ENCODE data around the gene BCKDHB. TPM values are rescaled to one million over a fixed set of nuclear protein-coding genes. Genes with fewer than 3 reads are reported as not detected.
"Not testable (repeated sequence)": the region's sequence is repeated elsewhere in the genome, so short reads cannot be mapped to it uniquely, and the experiment has no call there.

BCKDHB gene
- total RNA-seq, 6 experiments from 2014 or later: 16.7 to 20.2 (median 18.7) TPM

DNA sequence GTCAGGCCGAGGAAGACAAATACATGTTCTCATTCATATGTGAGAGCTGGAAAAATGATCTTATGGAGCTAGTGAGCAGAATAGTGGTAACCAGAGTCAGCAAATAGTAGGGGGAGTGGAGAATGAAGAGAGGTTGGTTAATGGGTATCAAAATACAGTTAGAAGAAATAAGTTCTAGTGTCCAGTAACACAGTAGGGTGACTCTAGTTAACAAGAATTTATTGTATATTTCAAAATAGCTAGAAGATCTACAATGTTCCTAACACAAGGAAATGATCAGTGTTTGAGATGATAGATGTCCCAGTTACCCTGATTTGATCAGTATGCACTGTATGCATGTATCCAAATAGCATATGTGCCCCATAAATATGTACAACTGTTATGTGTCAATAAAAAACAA lies 128.4 kb downstream of the BCKDHB start:
- Mint-ChIP-seq H3K36me3 (ENCODE audit: low read depth) (peaks cover 10% of the 10 kb centered on the region), H3K27me3 (ENCODE audit: insufficient read depth) (no peaks in the 10 kb centered on the region; the same call in 1 of the 2 replicates), H3K27ac (no peak overlapping the region), H3K4me3 (no peak overlapping the region), H3K4me1 (ENCODE audit: low read depth) (peaks cover 6% of the 10 kb centered on the region; the same call in 1 of the 2 replicates), H3K9me3 (peaks cover 8% of the 10 kb centered on the region)
- DNase-seq: no peak
- TF ChIP-seq CTCF (IDR thresholded peaks at IDR 0.05): no peak

DNA sequence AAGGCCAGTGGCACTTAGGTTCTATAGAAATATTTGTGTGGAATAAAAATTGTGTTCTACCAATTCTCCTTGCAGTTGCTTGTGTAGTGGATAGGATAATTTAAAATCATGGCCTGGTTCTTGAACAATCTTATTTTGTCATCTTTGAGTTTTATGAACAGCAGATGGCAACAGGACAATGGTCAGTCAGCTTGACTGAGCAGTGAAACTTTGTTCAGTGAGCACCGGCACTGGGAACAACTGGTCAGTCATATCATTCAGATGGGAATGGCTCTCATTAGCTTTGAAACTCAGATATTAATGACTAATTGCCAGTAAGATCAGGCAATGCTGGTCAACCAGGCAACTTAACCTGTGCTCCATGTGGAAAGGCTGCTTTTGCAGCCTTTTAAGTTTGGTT lies 129.2 kb downstream of the BCKDHB start:
- no peak overlapping the region for H3K27ac Mint-ChIP-seq
- H3K9me3 Mint-ChIP-seq: peaks cover 10% of the 10 kb centered on the region
- TF ChIP-seq CTCF (IDR thresholded peaks at IDR 0.05): peak; percentile 8; the same call in 1 of the 2 replicates
- H3K27me3 Mint-ChIP-seq (ENCODE audit: insufficient read depth): no peaks in the 10 kb centered on the region; the same call in 1 of the 2 replicates
- no peak overlapping the region for H3K4me3 Mint-ChIP-seq
- DNase-seq: no peak
- H3K4me1 Mint-ChIP-seq (ENCODE audit: low read depth): peaks cover 6% of the 10 kb centered on the region; the same call in 1 of the 2 replicates
- H3K36me3 Mint-ChIP-seq (ENCODE audit: low read depth): peaks cover 15% of the 10 kb centered on the region

GRCh38 chr6:80238754-80239153 lies 132.3 kb downstream of the BCKDHB start:
- H3K27me3 Mint-ChIP-seq (ENCODE audit: insufficient read depth); H3K4me1 Mint-ChIP-seq (ENCODE audit: low read depth); DNase-seq; H3K27ac Mint-ChIP-seq; H3K9me3 Mint-ChIP-seq; H3K4me3 Mint-ChIP-seq: not testable (repeated sequence)
- H3K36me3 Mint-ChIP-seq (ENCODE audit: low read depth): peaks cover 23% of the 10 kb centered on the region

DNA sequence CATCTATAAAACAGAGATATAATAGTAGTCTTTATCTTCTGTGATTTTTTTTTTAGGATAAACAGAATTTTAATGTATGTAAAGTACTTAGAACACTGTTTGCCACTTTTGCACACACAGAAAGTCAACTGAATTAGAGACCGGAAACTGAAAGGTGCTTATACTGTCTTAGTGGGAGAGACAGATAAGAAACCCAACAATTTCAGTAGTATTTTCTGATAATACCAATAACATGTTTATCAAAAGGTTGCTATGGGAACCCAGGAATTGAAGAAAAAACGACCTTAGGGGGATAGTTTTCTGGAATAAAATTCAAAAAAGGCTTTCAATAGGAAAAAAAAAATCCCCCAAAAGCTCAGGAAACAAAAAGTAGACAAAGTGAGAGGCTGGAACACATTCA lies 138.6 kb downstream of the BCKDHB start:
- no peak for DNase-seq
- no peak for TF ChIP-seq CTCF (IDR thresholded peaks at IDR 0.05)
- no peak overlapping the region for H3K27ac Mint-ChIP-seq
- no peak overlapping the region for H3K4me3 Mint-ChIP-seq
- H3K9me3 Mint-ChIP-seq: peaks cover under 1% of the 10 kb centered on the region; the same call in 1 of the 2 replicates
- H3K27me3 Mint-ChIP-seq (ENCODE audit: insufficient read depth): no peaks in the 10 kb centered on the region
- H3K4me1 Mint-ChIP-seq (ENCODE audit: low read depth): peaks cover 8% of the 10 kb centered on the region
- peaks cover 11% of the 10 kb centered on the region; the same call in 1 of the 2 replicates for H3K36me3 Mint-ChIP-seq (ENCODE audit: low read depth)

DNA sequence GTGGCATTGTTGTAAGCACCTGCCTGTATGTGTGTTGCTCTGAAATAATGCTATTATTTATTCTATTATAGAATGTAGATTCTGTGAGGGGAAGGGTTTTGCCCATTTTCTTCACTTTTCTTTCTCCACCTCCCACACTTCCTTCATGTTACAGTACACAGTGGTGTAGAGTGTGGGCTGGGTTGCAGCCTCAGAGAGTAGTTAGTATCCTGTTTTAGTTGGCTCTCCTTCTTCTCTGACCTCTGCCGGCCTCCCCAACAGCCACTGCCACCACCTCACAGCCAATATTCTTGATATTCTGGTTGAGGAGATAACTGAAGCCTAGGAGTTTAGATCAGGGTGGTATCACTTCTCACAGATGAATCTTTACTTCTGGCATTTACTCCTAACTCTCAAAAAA lies 143.4 kb downstream of the BCKDHB start:
- Mint-ChIP-seq H3K4me1 (ENCODE audit: low read depth) (peaks cover 24% of the 10 kb centered on the region), H3K4me3 (no peak overlapping the region), H3K27ac (no peak overlapping the region), H3K9me3 (no peaks in the 10 kb centered on the region), H3K36me3 (ENCODE audit: low read depth) (no peaks in the 10 kb centered on the region), H3K27me3 (ENCODE audit: insufficient read depth) (no peaks in the 10 kb centered on the region)
- TF ChIP-seq CTCF (IDR thresholded peaks at IDR 0.05): no peak
- no peak for DNase-seq

GRCh38 chr6:80250391-80250997 lies 144.0 kb downstream of the BCKDHB start:
- Mint-ChIP-seq H3K4me1 (ENCODE audit: low read depth) (peaks cover 24% of the 10 kb centered on the region), H3K36me3 (ENCODE audit: low read depth) (no peaks in the 10 kb centered on the region), H3K27ac (no peak overlapping the region; the same call in 1 of the 2 replicates), H3K4me3 (no peak overlapping the region), H3K9me3 (no peaks in the 10 kb centered on the region), H3K27me3 (ENCODE audit: insufficient read depth) (no peaks in the 10 kb centered on the region)
- DNase-seq: no peak
- no peak for TF ChIP-seq CTCF (IDR thresholded peaks at IDR 0.05)

Measured in HFFc6 (cell line).